Measurements from ENCODE around the gene CES4A. TPM values are rescaled to one million over a fixed set of nuclear protein-coding genes. Genes with fewer than 3 reads are reported as not detected.

Gene CES4A
- total RNA-seq, 4 donors from 2014 or later = 10.9 to 15.7 (median 12.8) TPM

DNA sequence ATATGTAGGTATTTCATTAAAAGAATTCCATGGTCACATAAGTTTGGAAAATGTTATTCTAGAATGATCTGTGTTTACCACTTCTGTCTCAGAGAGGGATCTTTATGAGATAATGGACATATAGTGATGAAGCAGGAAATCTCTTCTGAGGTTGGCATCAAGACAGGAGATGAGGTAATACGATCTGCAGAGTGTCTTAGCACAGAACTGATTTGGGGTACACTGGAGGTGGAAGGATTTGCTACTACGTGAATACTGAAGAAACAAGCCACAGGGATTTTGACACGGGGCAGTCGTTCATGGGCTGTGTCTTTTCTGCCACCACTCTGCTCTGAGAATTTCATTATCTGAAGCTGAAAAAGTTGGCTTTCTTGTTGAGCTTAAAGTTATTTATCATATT is 46.1 kb downstream of the CES4A start:
- intact Hi-C loops (cut with DNase I) = loop anchor here (10.0 kb wide), 1 partner anchor 80 kb away; no protein-coding TSS in a partner anchor
- no peaks in the 10 kb centered on the region for H3K9me3 ChIP-seq
- peaks cover 12 to 24% of the 10 kb centered on the region in 2 donors for H3K4me1 ChIP-seq
- TF ChIP-seq POLR2A (IDR thresholded peaks at IDR 0.05) = no peak
- TF ChIP-seq, protein P1, sequence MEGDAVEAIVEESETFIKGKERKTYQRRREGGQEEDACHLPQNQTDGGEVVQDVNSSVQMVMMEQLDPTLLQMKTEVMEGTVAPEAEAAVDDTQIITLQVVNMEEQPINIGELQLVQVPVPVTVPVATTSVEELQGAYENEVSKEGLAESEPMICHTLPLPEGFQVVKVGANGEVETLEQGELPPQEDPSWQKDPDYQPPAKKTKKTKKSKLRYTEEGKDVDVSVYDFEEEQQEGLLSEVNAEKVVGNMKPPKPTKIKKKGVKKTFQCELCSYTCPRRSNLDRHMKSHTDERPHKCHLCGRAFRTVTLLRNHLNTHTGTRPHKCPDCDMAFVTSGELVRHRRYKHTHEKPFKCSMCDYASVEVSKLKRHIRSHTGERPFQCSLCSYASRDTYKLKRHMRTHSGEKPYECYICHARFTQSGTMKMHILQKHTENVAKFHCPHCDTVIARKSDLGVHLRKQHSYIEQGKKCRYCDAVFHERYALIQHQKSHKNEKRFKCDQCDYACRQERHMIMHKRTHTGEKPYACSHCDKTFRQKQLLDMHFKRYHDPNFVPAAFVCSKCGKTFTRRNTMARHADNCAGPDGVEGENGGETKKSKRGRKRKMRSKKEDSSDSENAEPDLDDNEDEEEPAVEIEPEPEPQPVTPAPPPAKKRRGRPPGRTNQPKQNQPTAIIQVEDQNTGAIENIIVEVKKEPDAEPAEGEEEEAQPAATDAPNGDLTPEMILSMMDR (IDR thresholded peaks at IDR 0.05) = no peak
- WGBS, 2 donors = 58 to 70% methylated on average over 4 of the region's 4 CpGs
- H3K36me3 ChIP-seq = no peaks in the 10 kb centered on the region
- H3K27me3 ChIP-seq = no peaks in the 10 kb centered on the region
- H3K4me3 ChIP-seq (replicated peaks in 1 of 3) = no peak overlapping the region
- no peak overlapping the region for H3K27ac ChIP-seq
- DNase-seq = no peak

DNA sequence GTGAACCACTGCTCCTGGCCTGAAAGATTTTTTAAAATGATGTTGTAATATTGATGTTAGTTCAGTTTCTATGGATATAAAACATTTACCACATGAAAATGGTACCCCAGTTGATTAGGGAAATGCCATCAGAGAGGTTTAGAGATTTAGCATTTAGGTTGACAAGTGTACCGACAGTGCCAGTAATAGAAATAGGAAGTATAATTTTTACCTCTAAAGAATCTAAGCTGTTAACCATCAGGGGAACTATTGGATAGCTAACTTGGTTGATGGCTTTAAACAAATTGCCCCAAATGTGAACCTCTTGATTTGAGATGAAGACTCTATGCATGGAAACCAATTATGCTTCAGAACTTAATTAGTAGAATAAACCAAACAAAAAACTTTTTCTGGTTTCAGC is 47.0 kb downstream of the CES4A start:
- H3K36me3 ChIP-seq = no peaks in the 10 kb centered on the region
- no peak overlapping the region for H3K4me3 ChIP-seq (replicated peaks in 1 of 3)
- 84 to 91% methylated on average over 1 of the region's 1 CpG for WGBS, 2 donors
- H3K9me3 ChIP-seq = no peaks in the 10 kb centered on the region
- intact Hi-C loops (cut with DNase I) = loop anchor here (10.0 kb wide), 1 partner anchor 79 kb away; no protein-coding TSS in a partner anchor
- TF ChIP-seq, protein P1 (IDR thresholded peaks at IDR 0.05) = no peak
- TF ChIP-seq POLR2A (IDR thresholded peaks at IDR 0.05) = no peak
- H3K4me1 ChIP-seq = peaks cover 9 to 23% of the 10 kb centered on the region in 2 donors
- H3K27ac ChIP-seq = no peak overlapping the region
- no peaks in the 10 kb centered on the region for H3K27me3 ChIP-seq
- no peak for DNase-seq

DNA sequence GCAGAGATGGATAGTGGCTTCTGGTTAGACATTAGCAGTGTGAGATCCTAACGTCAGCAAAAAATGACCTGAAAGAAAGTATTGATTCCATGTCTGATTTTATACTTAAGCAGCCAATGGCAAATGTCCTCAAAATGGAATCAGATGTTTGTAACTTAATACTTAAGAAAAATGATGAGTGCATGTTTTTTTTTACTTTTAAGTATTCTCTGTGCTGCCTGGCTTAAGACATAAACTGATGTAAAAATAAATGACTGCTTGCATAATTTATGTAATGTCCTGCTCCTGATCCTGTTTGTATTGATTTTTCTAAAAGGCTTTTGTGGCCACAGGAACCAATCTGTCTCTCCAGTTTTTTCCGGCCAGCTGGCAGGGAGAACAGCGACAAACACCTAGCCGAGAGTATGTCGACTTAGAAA is 47.9 kb downstream of the CES4A start:
- 85 to 89% methylated on average over 5 of the region's 5 CpGs for WGBS, 2 donors
- TF ChIP-seq, protein P1 (IDR thresholded peaks at IDR 0.05) = no peak
- no peak for TF ChIP-seq POLR2A (IDR thresholded peaks at IDR 0.05)
- Histone ChIP-seq H3K4me1 (peaks cover 0 to 13% of the 10 kb centered on the region in 2 donors), H3K36me3 (no peaks in the 10 kb centered on the region), H3K9me3 (no peaks in the 10 kb centered on the region), H3K4me3 (replicated peaks in 1 of 3) (no peak overlapping the region), H3K27me3 (no peaks in the 10 kb centered on the region), H3K27ac (no peak overlapping the region)
- DNase-seq = no peak
- intact Hi-C loops (cut with DNase I) = loop anchor here (10.0 kb wide), 1 partner anchor 78 kb away; no protein-coding TSS in a partner anchor

DNA sequence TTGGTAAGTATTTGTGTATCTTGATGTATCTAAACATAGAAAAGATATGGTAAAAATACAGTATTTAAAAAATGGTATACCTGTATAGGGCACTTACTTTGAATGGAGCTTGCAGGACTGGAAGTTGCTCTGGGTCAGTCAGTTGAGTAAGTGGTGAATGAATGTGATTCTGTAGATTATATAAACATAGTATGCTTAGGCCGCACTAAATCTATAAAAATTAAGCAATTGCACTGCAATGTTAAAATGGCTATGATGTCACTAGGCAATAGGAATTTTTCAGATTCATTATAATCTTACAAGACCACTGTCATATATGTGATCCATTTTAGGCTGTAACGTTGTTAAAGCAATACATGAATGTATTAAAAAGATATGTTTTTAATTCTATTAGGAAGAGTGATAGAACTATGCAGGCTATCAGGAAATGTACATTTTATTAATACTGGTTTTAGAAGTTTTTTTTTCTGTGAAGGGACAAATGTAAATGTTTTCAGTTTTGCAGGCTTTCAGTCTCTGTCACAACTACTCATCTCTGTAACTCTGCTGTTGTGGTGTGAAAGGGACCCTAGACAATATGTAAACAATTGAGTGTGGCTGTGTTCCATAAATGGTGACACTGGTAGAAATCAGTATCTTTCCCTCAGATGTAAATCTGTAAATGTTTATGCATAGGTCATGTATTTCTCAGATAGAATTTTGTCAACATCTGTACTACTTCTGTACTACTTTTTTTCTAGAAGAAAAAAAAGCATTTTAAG is 51.1 kb downstream of the CES4A start:
- no peak for TF ChIP-seq POLR2A (IDR thresholded peaks at IDR 0.05)
- TF ChIP-seq, protein P1 (IDR thresholded peaks at IDR 0.05) = no peak
- Histone ChIP-seq H3K9me3 (no peaks in the 10 kb centered on the region), H3K4me1 (no peaks in the 10 kb centered on the region), H3K27me3 (no peaks in the 10 kb centered on the region), H3K36me3 (no peaks in the 10 kb centered on the region), H3K4me3 (replicated peaks in 1 of 3) (no peak overlapping the region), H3K27ac (no peak overlapping the region)
- WGBS, 2 donors = 91 to 95% methylated on average over 2 of the region's 2 CpGs
- no peak for DNase-seq
- intact Hi-C loops (cut with DNase I) = loop anchor here (10.0 kb wide), 1 partner anchor 75 kb away; no protein-coding TSS in a partner anchor

DNA sequence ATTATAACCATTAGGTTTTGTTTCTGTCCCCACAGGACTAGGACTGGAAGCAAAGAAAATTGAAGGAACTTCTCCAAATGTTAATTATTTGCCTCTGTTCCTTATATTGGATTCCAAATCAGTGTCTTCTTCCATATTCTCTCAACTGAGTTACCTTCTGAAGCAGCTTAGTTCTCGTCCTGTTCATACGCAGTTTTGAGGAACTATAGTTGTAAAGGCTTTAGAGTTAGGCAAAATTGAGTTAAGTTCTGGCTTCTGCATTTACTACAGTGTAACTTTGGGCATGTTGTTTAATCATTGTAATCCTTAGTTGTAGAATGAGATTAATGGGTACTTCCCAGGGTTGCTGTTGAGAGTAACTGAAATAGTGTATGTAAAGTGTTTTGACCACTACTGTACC is 51.8 kb downstream of the CES4A start:
- no peaks in the 10 kb centered on the region for H3K4me1 ChIP-seq
- 82 to 85% methylated on average over 2 of the region's 2 CpGs for WGBS, 2 donors
- DNase-seq = no peak
- TF ChIP-seq, protein P1 (IDR thresholded peaks at IDR 0.05) = no peak
- no peak for TF ChIP-seq POLR2A (IDR thresholded peaks at IDR 0.05)
- H3K27ac ChIP-seq = no peak overlapping the region
- no peaks in the 10 kb centered on the region for H3K36me3 ChIP-seq
- no peaks in the 10 kb centered on the region for H3K9me3 ChIP-seq
- H3K4me3 ChIP-seq (replicated peaks in 1 of 3) = no peak overlapping the region
- intact Hi-C loops (cut with DNase I) = no loop called here
- H3K27me3 ChIP-seq = no peaks in the 10 kb centered on the region

Measured in thyroid gland (tissue), 4 donors.